SH-SY5Y (cell line): ENCODE measurements around the gene IKZF5.

Source experiments
- GATA2 ChIP-seq: IDR thresholded peaks from 2 replicates; pipeline ENCODE4 v1.6.1; 2011; ENCODE audit warnings: mild to moderate bottlenecking, low read depth, low read length
- GATA3 ChIP-seq: IDR thresholded peaks from 2 replicates; pipeline ENCODE4 v1.6.1; 2011; ENCODE audit warnings: low read depth, mild to moderate bottlenecking, low read length, moderate library complexity

DNA sequence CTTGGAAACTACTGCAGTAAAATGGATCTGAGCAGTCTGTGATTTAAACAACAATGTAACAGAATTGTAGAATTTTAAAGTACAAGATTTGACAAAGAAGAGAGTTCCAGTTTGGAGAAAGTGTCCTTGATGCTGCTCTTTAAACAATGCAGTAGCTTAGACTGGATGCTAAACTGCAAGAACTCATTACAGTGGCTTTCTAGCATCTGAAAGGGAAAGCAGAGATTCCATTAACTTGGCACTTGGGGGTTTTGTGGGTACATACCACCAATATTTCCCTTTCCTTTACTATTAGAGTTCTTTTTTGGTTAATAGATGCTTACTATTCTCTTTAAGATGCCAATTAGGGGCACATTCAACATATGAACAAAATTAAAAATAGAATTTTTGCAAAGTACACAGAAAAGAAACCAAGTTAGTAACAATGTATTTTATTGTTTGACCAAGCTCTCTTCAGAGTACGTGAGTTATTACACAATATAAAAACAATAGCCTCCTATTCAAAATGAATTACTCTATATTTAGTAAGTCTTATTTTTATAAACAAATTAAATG, 16.5 kb downstream of the IKZF5 start:
- TF ChIP-seq GATA2 (no peak), GATA3 (no peak)
